GM18861 (cell line): ENCODE results near the gene ANKRD13B.
"Not testable (repeated sequence)": the region's sequence is repeated elsewhere in the genome, so short reads cannot be mapped to it uniquely, and the experiment has no call there.

ENCODE experiments used
- ATAC-seq: cut with Tn5 transposase; IDR thresholded peaks from one replicate; pipeline ENCODE4 v1.9.1; 2021; ENCODE audit not compliant: unreplicated experiment

The ANKRD13B gene

GRCh38 chr17:29640981-29641642 is 48.2 kb downstream of the ANKRD13B start:
- no peak for ATAC-seq

- no peak for ATAC-seq
Observed at GRCh38 chr17:29642171-29642611, 49.3 kb downstream of the ANKRD13B start.

- no peak for ATAC-seq
Observed at GRCh38 chr17:29643817-29644160, 50.9 kb downstream of the ANKRD13B start.

GRCh38 chr17:29645515-29646051 is 52.7 kb downstream of the ANKRD13B start:
- no peak for ATAC-seq

- ATAC-seq = no peak
Observed at GRCh38 chr17:29648005-29648404, 55.1 kb downstream of the ANKRD13B start.

GRCh38 chr17:29649359-29649758 is 56.4 kb downstream of the ANKRD13B start:
- no peak for ATAC-seq

GRCh38 chr17:29650396-29650795 is 57.5 kb downstream of the ANKRD13B start:
- ATAC-seq = no peak

GRCh38 chr17:29651913-29652312 is 59.0 kb downstream of the ANKRD13B start:
- ATAC-seq = not testable (repeated sequence)

GRCh38 chr17:29652976-29653375 is 60.0 kb downstream of the ANKRD13B start:
- no peak for ATAC-seq

GRCh38 chr17:29653995-29654714 is 61.2 kb downstream of the ANKRD13B start:
- ATAC-seq = no peak

- no peak for ATAC-seq
Observed at GRCh38 chr17:29655323-29655722, 62.4 kb downstream of the ANKRD13B start.

- no peak for ATAC-seq
Observed at GRCh38 chr17:29659155-29659554, 66.2 kb downstream of the ANKRD13B start.

GRCh38 chr17:29661213-29661612 is 68.3 kb downstream of the ANKRD13B start:
- no peak for ATAC-seq

GRCh38 chr17:29663155-29663554 is 70.2 kb downstream of the ANKRD13B start:
- no peak for ATAC-seq
